ENCODE measurements around the gene FBL.

Gene FBL

GRCh38 chr19:39829702-39830275, 16.4 kb downstream of the FBL start:
- H3K9me3 Mint-ChIP-seq, result no peaks in the 10 kb centered on the region
- DNase-seq (no peak), ATAC-seq (no peak)
- H3K27ac Mint-ChIP-seq, result no peak overlapping the region
- peaks cover 3% of the 10 kb centered on the region for H3K27me3 Mint-ChIP-seq
- peaks cover 48% of the 10 kb centered on the region for H3K36me3 Mint-ChIP-seq (ENCODE audit: low read depth)
- peaks cover 23% of the 10 kb centered on the region for H3K4me1 Mint-ChIP-seq
- no peak overlapping the region for H3K4me3 Mint-ChIP-seq

- no peak overlapping the region for H3K4me3 Mint-ChIP-seq
- no peaks in the 10 kb centered on the region for H3K9me3 Mint-ChIP-seq
- peaks cover 39% of the 10 kb centered on the region for H3K36me3 Mint-ChIP-seq (ENCODE audit: low read depth)
- DNase-seq (no peak), ATAC-seq (no peak)
- H3K4me1 Mint-ChIP-seq, result peaks cover 15% of the 10 kb centered on the region
- peak overlapping the region; percentile 26 for H3K27ac Mint-ChIP-seq
- no peaks in the 10 kb centered on the region for H3K27me3 Mint-ChIP-seq
Measured at GRCh38 chr19:39828654-39829032, 17.5 kb downstream of the FBL start.

DNA sequence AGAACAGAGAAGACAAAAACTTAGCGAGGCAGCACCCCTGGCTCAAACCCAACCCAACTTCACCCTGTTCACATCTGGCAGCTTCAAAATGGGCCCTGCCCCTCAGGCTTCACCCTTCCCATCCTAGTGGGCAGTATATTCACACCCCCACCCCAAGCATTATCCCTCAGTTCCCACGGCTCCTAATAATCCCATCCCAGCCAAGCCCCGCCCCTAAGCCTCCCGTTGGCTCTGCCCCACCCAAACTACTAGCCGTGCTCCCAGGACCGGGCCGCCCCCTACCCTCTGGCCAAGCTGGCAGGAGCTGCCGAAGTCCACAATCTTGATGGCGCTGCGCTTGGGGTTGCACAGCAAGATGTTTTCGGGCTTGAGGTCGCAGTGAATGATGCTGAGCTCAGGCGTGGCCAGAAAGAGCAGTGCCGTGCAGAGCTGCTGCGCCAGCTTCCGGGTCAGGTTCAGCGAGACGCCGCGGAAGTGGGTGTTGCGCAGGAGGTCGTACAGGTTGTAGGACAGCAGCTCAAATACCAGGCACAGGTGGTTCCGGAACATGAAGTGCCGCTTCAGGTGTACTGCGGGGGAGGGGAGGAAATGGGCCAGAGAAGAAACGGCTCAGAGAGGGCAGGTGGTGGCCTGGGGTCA, 18.0 kb downstream of the FBL start:
- peak overlapping the region; percentile 20 for H3K27ac Mint-ChIP-seq

DNA sequence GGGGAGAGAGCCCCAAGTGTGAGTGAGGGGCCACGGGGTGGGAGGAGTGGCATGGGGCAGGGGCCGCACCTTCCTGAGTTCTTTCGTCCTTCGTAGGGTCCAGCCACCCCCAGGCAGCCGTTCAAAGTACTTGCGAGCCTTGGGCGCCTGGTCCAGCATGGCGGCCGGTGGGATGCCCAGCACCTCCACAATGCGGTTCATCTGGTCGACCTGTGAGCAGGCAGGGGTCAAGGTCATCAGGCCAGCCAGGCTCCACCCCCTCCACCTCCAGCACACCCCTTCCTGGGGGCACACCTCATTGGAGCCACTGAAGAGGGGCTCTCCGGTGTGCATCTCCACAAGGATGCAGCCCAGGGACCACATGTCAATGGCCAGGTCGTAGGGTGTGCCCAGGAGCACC, 19.0 kb downstream of the FBL start:
- Mint-ChIP-seq H3K27me3 (no peaks in the 10 kb centered on the region), H3K36me3 (ENCODE audit: low read depth) (peaks cover 32% of the 10 kb centered on the region), H3K27ac (no peak overlapping the region)

More for the DNA sequence above, 18.0 kb downstream of the FBL start:
- H3K9me3 Mint-ChIP-seq, result no peaks in the 10 kb centered on the region
- H3K4me1 Mint-ChIP-seq, result peaks cover 15% of the 10 kb centered on the region
- ATAC-seq (no peak), DNase-seq (no peak)
- no peaks in the 10 kb centered on the region for H3K27me3 Mint-ChIP-seq
- peaks cover 39% of the 10 kb centered on the region for H3K36me3 Mint-ChIP-seq (ENCODE audit: low read depth)
- no peak overlapping the region for H3K4me3 Mint-ChIP-seq

GRCh38 chr19:39826311-39826945, 19.8 kb downstream of the FBL start:
- no peak for DNase-seq
- no peak overlapping the region for H3K27ac Mint-ChIP-seq
- H3K4me1 Mint-ChIP-seq, result peaks cover 2% of the 10 kb centered on the region
- no peaks in the 10 kb centered on the region for H3K27me3 Mint-ChIP-seq
- no peak for ATAC-seq
- H3K4me3 Mint-ChIP-seq, result no peak overlapping the region
- H3K36me3 Mint-ChIP-seq (ENCODE audit: low read depth), result peaks cover 28% of the 10 kb centered on the region
- no peaks in the 10 kb centered on the region for H3K9me3 Mint-ChIP-seq

More for the DNA sequence above, 19.0 kb downstream of the FBL start:
- ATAC-seq, result no peak
- Mint-ChIP-seq H3K4me1 (peaks cover 6% of the 10 kb centered on the region), H3K4me3 (no peak overlapping the region), H3K9me3 (no peaks in the 10 kb centered on the region)
- no peak for DNase-seq

- Mint-ChIP-seq H3K36me3 (ENCODE audit: low read depth) (peaks cover 25% of the 10 kb centered on the region), H3K4me3 (no peak overlapping the region), H3K27ac (no peak overlapping the region), H3K4me1 (no peaks in the 10 kb centered on the region), H3K27me3 (no peaks in the 10 kb centered on the region), H3K9me3 (no peaks in the 10 kb centered on the region)
- DNase-seq, result no peak
- no peak for ATAC-seq
Measured at GRCh38 chr19:39825531-39826076, 20.6 kb downstream of the FBL start.

DNA sequence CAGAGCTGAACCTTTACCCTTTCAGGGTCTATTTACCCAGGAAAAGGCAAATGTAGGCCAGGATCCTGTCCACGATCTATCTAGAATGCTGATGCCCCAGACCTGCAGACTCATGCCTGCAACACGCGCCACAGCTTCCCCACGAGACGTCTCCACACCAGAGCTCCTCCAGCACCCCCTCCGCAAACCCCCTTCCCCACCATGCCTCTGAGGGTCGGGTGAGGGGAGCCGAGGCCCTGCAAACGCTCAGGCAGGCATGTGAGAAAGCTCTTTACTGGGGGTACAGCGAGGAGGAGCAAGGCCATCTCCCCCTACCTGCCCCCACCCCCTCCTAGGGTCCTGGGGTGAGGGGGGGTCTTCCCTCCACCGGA, 21.1 kb downstream of the FBL start:
- Mint-ChIP-seq H3K27ac (no peak overlapping the region), H3K27me3 (no peaks in the 10 kb centered on the region), H3K4me3 (no peak overlapping the region), H3K36me3 (ENCODE audit: low read depth) (peaks cover 24% of the 10 kb centered on the region), H3K4me1 (no peaks in the 10 kb centered on the region), H3K9me3 (no peaks in the 10 kb centered on the region)
- ATAC-seq (no peak), DNase-seq (no peak)

GRCh38 chr19:39824143-39825092, 21.8 kb downstream of the FBL start:
- DNase-seq (peak; percentile 83), ATAC-seq (peak; percentile 98)
- Mint-ChIP-seq H3K27ac (no peak overlapping the region), H3K27me3 (no peaks in the 10 kb centered on the region), H3K9me3 (no peaks in the 10 kb centered on the region), H3K4me3 (no peak overlapping the region), H3K4me1 (peaks cover 3% of the 10 kb centered on the region), H3K36me3 (ENCODE audit: low read depth) (peaks cover 17% of the 10 kb centered on the region)

DNA sequence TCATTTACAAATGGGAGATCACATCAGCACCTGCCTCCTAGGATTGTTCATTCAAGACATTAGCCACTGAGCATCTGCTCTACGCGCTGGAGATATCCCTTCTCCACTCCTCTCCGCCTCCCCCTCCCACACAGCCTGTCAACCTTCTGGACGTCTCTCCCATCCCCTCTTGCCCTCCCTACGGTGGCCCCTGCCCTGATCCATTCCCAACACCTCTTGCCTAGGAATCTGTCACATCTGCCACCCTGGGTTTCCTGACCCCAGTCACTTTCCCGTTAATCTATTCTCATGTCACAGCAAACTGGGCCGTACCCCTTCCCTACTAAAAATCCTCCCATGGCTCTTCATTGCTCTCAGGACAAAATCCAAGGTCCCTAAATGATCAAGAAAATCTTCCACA, 22.5 kb downstream of the FBL start:
- no peaks in the 10 kb centered on the region for H3K27me3 Mint-ChIP-seq
- H3K4me3 Mint-ChIP-seq, result no peak overlapping the region
- ATAC-seq (no peak), DNase-seq (no peak)
- no peak overlapping the region for H3K27ac Mint-ChIP-seq
- H3K4me1 Mint-ChIP-seq, result peaks cover 9% of the 10 kb centered on the region
- peaks cover 13% of the 10 kb centered on the region for H3K36me3 Mint-ChIP-seq (ENCODE audit: low read depth)
- H3K9me3 Mint-ChIP-seq, result no peaks in the 10 kb centered on the region

- Mint-ChIP-seq H3K4me1 (peaks cover 26% of the 10 kb centered on the region), H3K4me3 (no peak overlapping the region), H3K27ac (no peak overlapping the region), H3K36me3 (ENCODE audit: low read depth) (peaks cover 6% of the 10 kb centered on the region), H3K9me3 (no peaks in the 10 kb centered on the region), H3K27me3 (no peaks in the 10 kb centered on the region)
- ATAC-seq (no peak), DNase-seq (no peak)
Measured at GRCh38 chr19:39820696-39821095, 25.5 kb downstream of the FBL start.

DNA sequence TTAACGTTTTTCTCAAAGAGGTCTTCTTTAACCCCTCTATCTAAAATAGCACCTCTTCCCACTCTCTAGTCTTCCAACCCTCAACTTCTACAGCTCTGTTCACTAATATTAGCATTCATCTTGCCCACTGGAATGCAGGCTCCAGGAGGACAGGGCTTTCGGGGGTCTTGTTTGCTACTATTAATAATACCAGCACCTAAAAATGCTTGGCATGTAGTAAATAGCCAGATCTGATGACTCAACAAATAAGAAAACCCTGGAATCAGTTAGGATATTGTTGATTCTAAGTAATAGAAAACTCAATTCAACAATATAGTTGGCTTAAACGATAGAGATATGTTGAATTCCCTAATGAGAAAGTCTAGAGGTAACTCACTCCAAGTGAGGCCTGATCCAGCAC, 26.4 kb downstream of the FBL start:
- Mint-ChIP-seq H3K9me3 (no peaks in the 10 kb centered on the region), H3K4me3 (no peak overlapping the region), H3K27me3 (no peaks in the 10 kb centered on the region), H3K36me3 (ENCODE audit: low read depth) (peaks cover 6% of the 10 kb centered on the region), H3K4me1 (peaks cover 26% of the 10 kb centered on the region), H3K27ac (no peak overlapping the region)
- DNase-seq, result no peak
- no peak for ATAC-seq

- no peaks in the 10 kb centered on the region for H3K9me3 Mint-ChIP-seq
- ATAC-seq (peak; percentile 51), DNase-seq (no peak)
- no peak overlapping the region for H3K4me3 Mint-ChIP-seq
- H3K27ac Mint-ChIP-seq, result no peak overlapping the region
- no peaks in the 10 kb centered on the region for H3K27me3 Mint-ChIP-seq
- peaks cover 6% of the 10 kb centered on the region for H3K36me3 Mint-ChIP-seq (ENCODE audit: low read depth)
- peaks cover 26% of the 10 kb centered on the region for H3K4me1 Mint-ChIP-seq
Measured at GRCh38 chr19:39818626-39819097, 27.5 kb downstream of the FBL start.

DNA sequence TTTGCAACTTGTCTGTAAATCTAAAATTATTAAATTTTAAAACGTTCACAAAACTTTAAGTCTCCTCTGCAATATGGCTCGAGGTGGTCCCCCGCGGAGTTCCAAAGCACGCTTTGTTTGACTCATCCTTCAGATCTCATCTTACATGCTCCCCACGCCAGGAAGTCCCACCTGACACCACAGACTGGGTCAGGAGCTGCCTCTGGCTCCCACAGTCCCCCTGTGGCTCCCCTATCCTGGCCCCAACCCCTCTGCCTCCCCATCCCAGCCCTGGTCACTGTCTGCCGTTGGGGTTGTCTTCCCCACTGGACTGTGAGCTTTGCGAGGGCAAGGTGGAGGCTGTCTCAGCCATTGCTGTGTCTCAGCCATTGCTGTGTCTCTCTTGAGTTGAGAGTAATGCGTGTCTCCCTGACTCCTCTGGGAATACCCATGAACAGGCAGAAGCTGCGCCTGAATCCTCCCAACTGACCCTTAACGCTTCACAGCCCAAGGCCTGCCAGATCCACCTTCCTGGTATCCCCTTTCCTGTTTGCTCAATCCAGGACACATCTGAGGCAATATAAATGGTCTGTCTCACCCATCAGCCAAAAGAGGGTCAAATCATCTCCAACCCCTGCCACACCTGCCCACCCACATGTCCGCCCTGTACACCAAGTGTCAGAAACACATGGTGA, 28.2 kb downstream of the FBL start:
- DNase-seq (no peak), ATAC-seq (no peak)
- Mint-ChIP-seq H3K4me1 (peaks cover 26% of the 10 kb centered on the region), H3K9me3 (no peaks in the 10 kb centered on the region), H3K4me3 (no peak overlapping the region), H3K27me3 (no peaks in the 10 kb centered on the region), H3K36me3 (ENCODE audit: low read depth) (peaks cover 6% of the 10 kb centered on the region), H3K27ac (no peak overlapping the region)
